Liver (tissue), 3 donors: ENCODE results near the gene ACTL10.

Experiments used
- CTCF ChIP-seq: fragments of 150-350 bp; IDR thresholded peaks from 2 replicates; pipeline ENCODE4 v1.5.1; 2017; ENCODE audit warnings: improper control_type of control experiment, low read depth, low read length; ENCODE audit not compliant: missing input control
- SP1 ChIP-seq: IDR thresholded peaks from 2 replicates; pipeline ENCODE4 v1.6.1; 2018; ENCODE audit warnings: antibody characterized with exemption, mild to moderate bottlenecking
- donor health status: healthy.
- donor health status: healthy.

- TF ChIP-seq CTCF (no peak), SP1 (no peak)
These were observed 2.0 kb upstream of the ACTL10 start for GRCh38 chr20:33664762-33665144.
